HEK293T (cell line): ENCODE data around the gene HK2.

Experiments
- BHLHE40 ChIP-seq: fragments of 450-650 bp; IDR thresholded peaks from 2 replicates; pipeline ENCODE4 v1.6.1; 2016; ENCODE audit warnings: mild to moderate bottlenecking, moderate library complexity, borderline replicate concordance
- CTBP1 ChIP-seq: fragments of 450-650 bp; IDR thresholded peaks from 2 replicates; pipeline ENCODE4 v1.6.1; 2016; ENCODE audit warnings: borderline replicate concordance
- FOXM1 ChIP-seq: fragments of 450-650 bp; IDR thresholded peaks from 2 replicates; pipeline ENCODE4 v1.6.1; 2017; ENCODE audit warnings: mild to moderate bottlenecking, borderline replicate concordance
- NFRKB ChIP-seq: fragments of 450-650 bp; IDR thresholded peaks from 2 replicates; pipeline ENCODE4 v1.6.1; 2016; ENCODE audit warnings: mild to moderate bottlenecking, moderate library complexity
- SP1 ChIP-seq: fragments of 450-650 bp; IDR thresholded peaks from 2 replicates; pipeline ENCODE4 v1.6.1; 2017

DNA sequence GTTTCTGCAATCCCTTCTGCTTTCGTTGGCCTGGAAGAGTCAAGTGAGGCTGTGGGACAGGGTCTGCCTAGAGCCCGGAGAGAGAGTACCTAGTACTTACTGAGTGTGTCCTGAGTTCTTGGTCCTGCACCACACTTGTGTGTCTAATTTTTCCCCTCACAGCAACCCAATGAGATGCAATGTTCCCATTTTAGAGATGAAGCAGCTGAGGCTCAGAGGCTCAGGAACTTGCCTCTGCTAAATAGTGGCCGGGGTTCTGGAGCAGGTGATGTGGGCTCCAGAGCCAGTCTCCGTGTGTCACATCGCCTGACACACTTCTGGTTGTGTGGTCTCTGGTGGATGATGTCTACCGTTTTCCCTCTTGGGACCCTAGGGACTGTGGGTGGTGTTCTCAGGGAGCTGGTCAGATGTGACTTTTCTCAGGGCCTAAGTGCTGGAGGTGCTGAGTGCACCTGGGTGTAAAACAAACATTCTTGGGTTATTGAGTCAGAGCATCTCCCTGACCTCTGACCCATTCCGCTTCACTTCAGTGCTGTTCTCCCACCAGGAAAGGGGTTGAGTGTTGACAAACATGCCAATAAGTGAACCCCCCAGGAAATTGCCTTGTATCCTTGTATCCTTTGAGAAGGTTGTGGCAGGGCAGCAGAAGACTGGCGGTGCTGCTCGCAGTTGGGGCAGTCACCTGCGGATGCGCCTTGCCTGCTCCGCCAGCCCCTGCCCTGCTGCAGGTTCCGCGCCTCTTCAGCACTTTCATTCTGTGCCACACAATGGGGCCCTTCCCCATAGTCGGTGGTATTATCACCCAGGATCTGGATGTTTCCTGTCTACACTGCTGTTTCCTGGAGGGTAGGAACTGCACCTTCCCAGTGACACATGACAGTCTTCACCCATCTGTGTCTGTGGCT, 32.1 kb downstream of the HK2 start:
- TF ChIP-seq BHLHE40 (no peak), SP1 (no peak), NFRKB (no peak), FOXM1 (no peak), CTBP1 (no peak)
